ENCODE results near the gene NUDT6.

The NUDT6 gene

DNA sequence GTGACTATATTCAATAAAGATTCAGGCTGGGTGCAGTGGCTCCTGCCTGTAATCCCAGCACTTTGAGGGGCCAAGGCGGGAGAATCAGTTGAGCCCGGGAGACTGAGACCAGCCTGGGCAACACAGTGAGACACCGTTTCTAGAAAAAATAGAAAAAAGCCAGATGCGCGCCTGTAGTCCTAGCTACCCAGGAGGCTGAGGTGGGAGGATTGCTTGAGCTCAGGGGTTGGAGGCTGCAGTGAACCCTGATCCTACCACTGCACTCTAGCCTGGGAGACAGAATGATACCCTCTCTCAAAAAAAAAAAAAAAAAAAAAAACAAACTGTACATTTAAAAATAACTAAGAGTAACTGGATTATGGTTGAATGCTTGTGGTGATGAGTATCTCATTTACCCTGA lies 1.1 kb downstream of the NUDT6 start:
- Histone ChIP-seq H3K9ac (peak overlapping the region in 2 of 11 experiments; percentile 80; a peak in 4 of 22 replicates), H3K9me3 (replicated peaks in 1 of 11) (no peaks in the 10 kb centered on the region), H3K27ac (no peak overlapping the region), H4K20me1 (peaks cover 0 to 6% (median 0%) of the 10 kb centered on the region in 11 experiments; a peak in 3 of 22 replicates), H3K4me1 (peaks cover 12 to 22% (median 19%) of the 10 kb centered on the region in 10 experiments), H3K4me2 (peak overlapping the region; percentile 84 to 98 (median 88)), H3K36me3 (peaks cover 0 to 5% (median 0%) of the 10 kb centered on the region in 11 experiments; a peak in 1 of 22 replicates), H3K4me3 (peak overlapping the region; percentile 78 to 94 (median 91); a peak in 17 of 20 replicates), H3K27me3 (no peaks in the 10 kb centered on the region; a peak in 1 of 22 replicates)
- no peak for TF ChIP-seq Cebpa-rat (IDR thresholded peaks at IDR 0.05)

GRCh38 chr4:122920473-122920872 lies 1.9 kb downstream of the NUDT6 start:
- Histone ChIP-seq H3K36me3 (peaks cover 0 to 5% (median 0%) of the 10 kb centered on the region in 11 experiments; a peak in 2 of 22 replicates), H3K4me2 (no peak overlapping the region), H3K9ac (no peak overlapping the region), H4K20me1 (peaks cover 0 to 6% (median 0%) of the 10 kb centered on the region in 11 experiments; a peak in 3 of 22 replicates), H3K4me3 (no peak overlapping the region), H3K27me3 (no peaks in the 10 kb centered on the region; a peak in 1 of 22 replicates), H3K4me1 (peaks cover 12 to 22% (median 19%) of the 10 kb centered on the region in 10 experiments), H3K9me3 (replicated peaks in 1 of 11) (no peaks in the 10 kb centered on the region), H3K27ac (no peak overlapping the region)
- TF ChIP-seq Cebpa-rat (IDR thresholded peaks at IDR 0.05): no peak

DNA sequence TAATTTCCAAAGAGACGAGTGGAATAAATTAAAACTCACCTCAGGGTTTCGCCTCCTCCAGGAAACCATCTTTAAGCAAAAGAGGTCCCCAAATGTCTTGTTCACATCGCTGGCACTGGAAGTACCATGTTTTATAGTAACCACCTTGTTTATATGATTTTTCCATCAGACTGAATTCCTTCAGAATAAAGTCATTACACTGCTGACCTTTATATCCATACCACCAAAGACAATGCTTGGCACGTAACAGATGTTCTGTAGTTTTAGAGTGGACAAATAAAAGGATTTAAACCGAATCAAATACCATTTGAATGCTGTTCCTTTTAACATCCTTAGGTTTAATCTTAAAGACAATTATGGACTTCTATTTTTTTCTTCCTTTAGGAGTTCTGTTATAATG lies 4.7 kb downstream of the NUDT6 start:
- no peak overlapping the region for H3K4me3 ChIP-seq
- H3K36me3 ChIP-seq: peaks cover 0 to 11% (median 0%) of the 10 kb centered on the region in 11 experiments; a peak in 4 of 22 replicates
- H3K9me3 ChIP-seq (replicated peaks in 1 of 11): no peaks in the 10 kb centered on the region
- H3K4me1 ChIP-seq: peaks cover 0 to 10% (median 7%) of the 10 kb centered on the region in 10 experiments; a peak in 10 of 20 replicates
- H4K20me1 ChIP-seq: no peaks in the 10 kb centered on the region; a peak in 1 of 22 replicates
- H3K27ac ChIP-seq: no peak overlapping the region
- H3K27me3 ChIP-seq: no peaks in the 10 kb centered on the region; a peak in 1 of 22 replicates
- no peak overlapping the region for H3K4me2 ChIP-seq
- TF ChIP-seq Cebpa-rat (IDR thresholded peaks at IDR 0.05): no peak
- no peak overlapping the region for H3K9ac ChIP-seq

GRCh38 chr4:122914938-122915337 lies 7.5 kb downstream of the NUDT6 start:
- no peak for TF ChIP-seq Cebpa-rat (IDR thresholded peaks at IDR 0.05)
- Histone ChIP-seq H3K4me1 (no peaks in the 10 kb centered on the region), H4K20me1 (no peaks in the 10 kb centered on the region; a peak in 1 of 22 replicates), H3K36me3 (peaks cover 0 to 18% (median 0%) of the 10 kb centered on the region in 11 experiments; a peak in 6 of 22 replicates), H3K27ac (no peak overlapping the region), H3K9ac (no peak overlapping the region), H3K9me3 (replicated peaks in 1 of 11) (no peaks in the 10 kb centered on the region), H3K4me2 (no peak overlapping the region), H3K4me3 (no peak overlapping the region), H3K27me3 (no peaks in the 10 kb centered on the region)

- no peak overlapping the region for H3K4me2 ChIP-seq
- no peak overlapping the region for H3K9ac ChIP-seq
- no peak overlapping the region for H3K27ac ChIP-seq
- peaks cover 0 to 18% (median 0%) of the 10 kb centered on the region in 11 experiments; a peak in 6 of 22 replicates for H3K36me3 ChIP-seq
- no peaks in the 10 kb centered on the region for H3K27me3 ChIP-seq
- no peaks in the 10 kb centered on the region; a peak in 1 of 22 replicates for H4K20me1 ChIP-seq
- TF ChIP-seq Cebpa-rat (IDR thresholded peaks at IDR 0.05): no peak
- no peak overlapping the region for H3K4me3 ChIP-seq
- H3K9me3 ChIP-seq (replicated peaks in 1 of 11): no peaks in the 10 kb centered on the region
- no peaks in the 10 kb centered on the region for H3K4me1 ChIP-seq
These were observed 8.0 kb downstream of the NUDT6 start for GRCh38 chr4:122914292-122914904.

- TF ChIP-seq Cebpa-rat (IDR thresholded peaks at IDR 0.05): no peak
- Histone ChIP-seq H3K9ac (no peak overlapping the region), H4K20me1 (no peaks in the 10 kb centered on the region; a peak in 1 of 22 replicates), H3K4me2 (no peak overlapping the region), H3K4me3 (no peak overlapping the region), H3K9me3 (replicated peaks in 1 of 11) (no peaks in the 10 kb centered on the region), H3K27ac (no peak overlapping the region), H3K36me3 (peaks cover 0 to 18% (median 0%) of the 10 kb centered on the region in 11 experiments; a peak in 7 of 22 replicates), H3K4me1 (no peaks in the 10 kb centered on the region), H3K27me3 (no peaks in the 10 kb centered on the region)
These were observed 9.4 kb downstream of the NUDT6 start for GRCh38 chr4:122912810-122913575.

DNA sequence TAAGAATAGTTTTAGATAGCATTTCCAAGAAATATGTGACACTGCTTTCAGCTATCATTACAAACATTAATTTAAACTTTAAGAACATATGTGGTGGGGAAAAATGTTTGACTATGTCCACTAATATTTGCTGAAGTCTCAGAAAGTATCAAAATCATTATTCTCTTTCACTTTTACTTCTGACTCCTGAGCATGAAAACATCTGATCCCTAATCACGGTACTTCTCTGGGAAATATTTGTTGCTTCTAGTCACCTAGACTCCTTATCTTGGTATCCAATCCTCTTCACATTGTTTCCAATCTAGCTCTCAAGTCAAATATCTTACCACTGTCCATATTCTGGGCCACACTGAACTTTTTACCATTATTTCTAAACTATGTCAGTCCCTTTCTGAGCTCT lies 10.8 kb downstream of the NUDT6 start:
- TF ChIP-seq Cebpa-rat (IDR thresholded peaks at IDR 0.05): no peak
- H3K9ac ChIP-seq: no peak overlapping the region
- no peaks in the 10 kb centered on the region for H3K27me3 ChIP-seq

GRCh38 chr4:122909683-122910082 lies 12.7 kb downstream of the NUDT6 start:
- no peak for TF ChIP-seq Cebpa-rat (IDR thresholded peaks at IDR 0.05)
- H3K4me1 ChIP-seq: no peaks in the 10 kb centered on the region
- H3K9me3 ChIP-seq (replicated peaks in 1 of 11): no peaks in the 10 kb centered on the region
- H3K4me2 ChIP-seq: no peak overlapping the region
- no peaks in the 10 kb centered on the region for H4K20me1 ChIP-seq
- no peaks in the 10 kb centered on the region for H3K27me3 ChIP-seq
- H3K27ac ChIP-seq: no peak overlapping the region
- H3K36me3 ChIP-seq: peaks cover 0 to 23% (median 5%) of the 10 kb centered on the region in 11 experiments; a peak in 7 of 22 replicates
- no peak overlapping the region for H3K9ac ChIP-seq
- no peak overlapping the region for H3K4me3 ChIP-seq

More for the DNA sequence above, 10.8 kb downstream of the NUDT6 start:
- Histone ChIP-seq H3K4me2 (no peak overlapping the region), H4K20me1 (no peaks in the 10 kb centered on the region), H3K9me3 (replicated peaks in 1 of 11) (no peaks in the 10 kb centered on the region), H3K4me1 (no peaks in the 10 kb centered on the region), H3K4me3 (no peak overlapping the region), H3K36me3 (peaks cover 0 to 18% (median 0%) of the 10 kb centered on the region in 11 experiments; a peak in 7 of 22 replicates), H3K27ac (no peak overlapping the region)

DNA sequence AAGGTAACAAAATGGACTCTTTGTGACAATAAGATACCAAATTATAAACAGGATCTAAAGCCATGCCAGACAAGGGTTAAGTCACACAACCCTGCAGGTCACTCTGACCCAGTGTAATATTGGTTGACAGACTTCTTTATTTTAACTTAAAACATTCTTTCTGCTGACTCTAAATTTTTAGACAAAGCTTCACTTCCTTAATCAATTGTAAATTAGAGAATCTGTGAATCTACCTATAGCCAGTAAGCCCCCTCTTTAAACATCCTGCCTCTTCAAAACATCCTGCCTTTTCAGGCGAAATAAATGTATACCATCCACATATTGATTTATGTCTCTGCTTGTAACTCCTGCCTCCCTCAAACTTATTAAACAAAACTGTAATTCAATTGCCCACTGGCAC lies 14.2 kb downstream of the NUDT6 start:
- Histone ChIP-seq H4K20me1 (no peaks in the 10 kb centered on the region), H3K9ac (no peak overlapping the region), H3K4me3 (no peak overlapping the region), H3K27me3 (no peaks in the 10 kb centered on the region), H3K9me3 (replicated peaks in 1 of 11) (no peaks in the 10 kb centered on the region), H3K27ac (no peak overlapping the region), H3K36me3 (peaks cover 0 to 28% (median 6%) of the 10 kb centered on the region in 11 experiments; a peak in 7 of 22 replicates), H3K4me2 (no peak overlapping the region), H3K4me1 (no peaks in the 10 kb centered on the region)
- no peak for TF ChIP-seq Cebpa-rat (IDR thresholded peaks at IDR 0.05)

All from BLaER1 treated with 17β-estradiol and CSF1 and Interleukin-3, amounts not matched to agents 10 nM and 100 nM (cell line).